ENCODE results near the gene TKTL1.

- TF ChIP-seq EP300 (IDR thresholded peaks at IDR 0.05) (no peak), CTCF (IDR thresholded peaks at IDR 0.05) (no peak), POLR2AphosphoS5 (IDR thresholded peaks at IDR 0.05) (no peak), POLR2A (IDR thresholded peaks at IDR 0.05) (no peak)
Observed at GRCh38 chrX:154332561-154332960, 37.0 kb downstream of the TKTL1 start.
